OCI-M1 (cell line): ENCODE data around the gene TPD52L1.

Source experiments
- DNase-seq: peaks from one replicate; lab custom pipeline; 2025; lab: John Stamatoyannopoulos, UW

TPD52L1 gene

DNA sequence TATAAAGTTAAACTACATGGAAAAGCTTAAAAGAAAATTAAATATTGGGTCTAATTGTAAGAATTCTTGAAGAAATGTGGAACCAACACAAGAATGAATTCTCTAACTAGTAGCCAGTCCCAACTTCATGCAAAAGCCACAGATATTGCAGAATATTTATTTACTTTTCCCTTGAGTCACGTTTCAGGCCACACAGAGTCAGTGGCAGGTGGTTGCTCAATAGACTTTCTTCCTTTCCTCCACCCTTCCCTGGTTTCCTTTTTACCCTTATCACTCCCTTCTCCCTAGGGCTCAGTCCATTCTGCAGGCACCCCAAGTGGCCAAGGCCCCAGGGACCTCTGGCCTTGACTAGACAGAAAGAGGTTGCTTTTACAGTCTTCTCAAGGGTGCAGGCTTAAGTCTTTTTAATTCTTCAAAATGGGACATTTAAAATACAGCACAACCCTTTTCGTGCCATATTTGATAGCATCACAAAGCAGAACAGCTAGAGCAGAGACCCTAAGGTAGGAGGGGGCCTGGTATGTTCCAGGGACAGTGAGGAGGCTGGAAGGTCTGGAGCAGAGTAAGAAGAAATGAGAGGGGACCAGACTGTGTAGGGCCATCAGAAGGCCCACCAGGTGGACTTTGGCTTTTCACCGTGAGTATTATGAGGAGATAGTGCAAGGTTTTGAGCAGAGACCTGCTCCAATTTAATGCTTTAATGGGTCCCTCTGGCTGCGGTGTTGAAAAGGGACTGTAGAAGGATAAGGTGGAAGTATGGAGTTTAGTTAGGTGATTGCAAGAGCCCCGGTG, 83.2 kb downstream of the TPD52L1 start:
- peak; percentile 49 for DNase-seq

DNA sequence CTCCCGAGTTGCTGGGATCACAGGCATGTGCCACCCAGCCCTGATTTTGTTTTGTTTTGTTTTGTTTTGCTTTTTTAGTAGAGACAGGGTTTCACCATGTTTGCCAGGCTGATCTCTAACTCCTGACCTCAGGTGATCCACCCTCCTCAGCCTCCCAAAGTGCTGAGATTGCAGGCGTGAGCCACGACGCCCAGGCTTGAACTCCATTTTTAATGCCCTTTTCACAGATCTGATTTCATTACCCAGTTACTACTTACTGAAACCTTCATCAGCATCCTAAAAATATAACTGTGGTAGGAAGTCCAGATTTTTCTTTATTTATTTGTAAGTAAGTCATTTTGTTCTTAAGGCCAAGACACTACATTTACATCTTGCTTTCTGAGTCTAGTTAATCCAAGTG, 84.2 kb downstream of the TPD52L1 start:
- DNase-seq: no peak

DNA sequence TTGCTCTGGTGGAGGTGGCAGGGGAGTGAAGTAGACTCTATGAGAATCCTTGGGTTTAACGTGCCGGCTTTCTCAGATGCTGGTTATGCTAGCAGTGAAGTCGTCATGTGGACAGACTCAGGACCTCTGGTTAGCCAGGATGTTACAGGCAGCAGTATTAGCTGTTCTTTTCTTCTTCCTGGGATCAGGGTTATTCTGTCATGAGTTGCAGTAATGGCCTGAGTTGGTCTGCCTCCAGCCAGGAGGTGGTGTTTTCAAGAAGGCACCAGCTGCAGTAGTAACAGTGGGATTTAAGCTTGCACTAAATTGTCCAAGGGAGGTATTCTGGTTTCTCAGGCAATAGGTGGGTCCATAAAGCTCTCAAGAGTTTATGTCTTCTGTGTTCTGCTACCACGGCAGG, 91.5 kb downstream of the TPD52L1 start:
- no peak for DNase-seq

DNA sequence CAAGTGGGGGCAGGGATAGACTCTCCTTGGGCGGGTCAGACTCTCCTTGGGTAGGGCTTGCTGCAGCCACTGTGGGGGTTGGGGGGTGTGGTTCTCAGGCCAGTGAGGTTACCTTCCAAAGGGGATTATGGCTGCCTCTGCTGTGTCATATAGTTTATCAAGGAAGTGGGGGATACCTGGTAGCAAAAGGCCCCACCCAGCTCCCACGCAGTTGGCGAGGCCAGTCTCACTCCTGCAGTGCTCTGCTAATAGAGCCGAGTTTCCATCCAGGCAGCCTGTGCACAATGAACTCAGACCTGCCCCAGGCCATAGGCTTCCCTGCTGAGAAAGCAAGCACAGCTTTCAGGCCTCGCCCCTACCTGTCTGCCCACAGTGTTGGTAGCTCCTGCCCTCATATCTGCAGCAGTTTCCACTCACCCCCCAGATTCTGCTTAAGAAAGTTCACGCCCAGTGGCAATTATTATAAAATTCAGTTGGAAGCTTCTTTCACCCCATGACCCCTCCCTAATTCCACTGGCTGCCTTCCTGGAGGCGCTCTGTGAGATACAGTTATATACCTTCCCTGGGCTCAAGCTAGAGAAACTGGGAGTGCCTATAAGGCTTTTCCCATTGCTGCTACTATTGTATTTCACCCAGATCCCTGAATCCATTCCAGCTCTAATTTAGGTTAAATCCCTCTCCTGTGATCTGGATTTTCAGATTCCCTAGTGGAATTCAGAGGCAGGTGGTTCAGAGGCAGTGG, 92.1 kb downstream of the TPD52L1 start:
- DNase-seq: no peak

DNA sequence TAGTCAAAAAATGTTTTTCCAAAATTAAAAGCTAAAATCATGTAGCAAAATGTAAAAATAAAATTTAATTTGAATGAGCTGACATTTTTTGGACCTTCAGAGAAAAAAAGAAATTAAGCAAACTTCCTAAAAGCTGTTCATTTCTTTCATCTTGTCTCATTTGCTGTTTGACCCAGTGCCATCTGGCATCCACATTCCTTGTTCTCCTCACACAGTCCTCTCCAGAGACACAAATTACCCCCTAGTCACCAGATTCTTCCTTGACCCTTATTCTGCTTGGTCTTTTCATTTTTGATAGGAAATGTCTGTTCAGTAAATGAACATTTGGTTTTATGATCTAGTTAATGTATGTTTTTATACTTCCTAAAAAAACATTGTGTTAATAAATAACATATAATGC, 93.0 kb downstream of the TPD52L1 start:
- no peak for DNase-seq

DNA sequence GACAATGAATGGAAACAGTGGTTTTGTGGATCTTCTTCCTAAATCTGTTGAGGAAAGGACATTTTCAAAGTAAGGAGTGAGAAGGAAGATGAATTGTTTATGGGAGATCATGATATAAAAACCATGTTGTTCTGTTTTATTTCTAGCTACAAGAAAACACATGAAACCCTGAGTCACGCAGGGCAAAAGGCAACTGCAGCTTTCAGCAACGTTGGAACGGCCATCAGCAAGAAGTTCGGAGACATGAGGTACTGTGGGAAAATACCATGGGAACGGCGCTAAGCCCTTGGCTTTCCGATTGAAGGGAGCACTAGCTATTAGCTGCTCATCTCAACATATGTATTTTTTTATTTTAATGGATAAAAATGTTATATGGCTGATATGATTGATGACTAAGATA, 94.6 kb downstream of the TPD52L1 start:
- DNase-seq: no peak

DNA sequence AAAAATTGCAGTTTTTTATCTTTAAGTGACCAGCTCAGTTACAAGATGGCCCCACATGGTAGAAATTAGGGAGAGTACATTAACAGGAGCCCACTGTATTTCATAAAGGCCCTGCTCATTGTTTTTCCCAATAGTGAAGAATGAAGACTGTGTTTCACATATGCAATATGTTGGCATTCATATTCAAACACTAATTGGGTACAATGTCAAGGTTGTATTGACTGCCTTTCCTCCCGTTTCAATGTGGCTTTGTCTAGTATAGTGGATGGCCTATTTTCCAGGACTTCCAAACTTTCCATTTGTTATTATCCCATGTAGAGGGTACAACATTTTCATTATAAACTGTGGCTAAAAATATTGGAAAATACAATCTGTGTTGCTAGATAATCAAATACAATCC, 96.9 kb downstream of the TPD52L1 start:
- no peak for DNase-seq

DNA sequence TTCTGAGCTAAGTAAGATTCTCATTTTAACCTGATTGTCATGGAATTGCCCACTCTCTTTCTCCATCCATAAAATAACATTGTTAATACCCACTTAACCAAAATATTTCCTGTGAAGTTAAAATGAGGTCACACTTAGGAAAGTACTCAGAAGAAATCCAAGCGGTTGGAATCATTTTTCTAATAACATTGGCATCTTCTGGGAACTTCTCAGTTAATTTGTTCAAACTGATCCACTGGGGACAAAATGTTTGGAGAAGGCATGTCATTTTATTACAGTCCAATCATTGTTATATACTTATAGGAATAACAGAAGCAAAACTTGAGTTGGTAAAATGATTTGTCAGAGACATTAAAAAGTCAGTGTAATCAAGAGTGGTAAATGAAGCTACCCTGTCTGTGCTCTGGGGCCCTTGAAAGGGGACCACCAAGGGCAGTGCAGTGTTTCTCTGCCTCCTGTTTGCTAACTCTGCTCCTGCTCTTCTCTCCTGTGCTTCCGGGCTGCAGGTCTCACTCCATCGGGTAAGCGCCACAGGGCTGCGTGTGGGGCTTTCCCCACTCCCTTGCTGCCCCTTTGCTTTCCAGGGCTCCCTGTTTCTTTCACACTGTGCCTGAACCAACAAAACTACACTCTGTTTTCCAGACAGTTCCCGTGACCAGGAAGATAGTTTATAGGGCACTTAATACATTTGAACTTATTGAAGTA, 98.1 kb downstream of the TPD52L1 start:
- DNase-seq: no peak

DNA sequence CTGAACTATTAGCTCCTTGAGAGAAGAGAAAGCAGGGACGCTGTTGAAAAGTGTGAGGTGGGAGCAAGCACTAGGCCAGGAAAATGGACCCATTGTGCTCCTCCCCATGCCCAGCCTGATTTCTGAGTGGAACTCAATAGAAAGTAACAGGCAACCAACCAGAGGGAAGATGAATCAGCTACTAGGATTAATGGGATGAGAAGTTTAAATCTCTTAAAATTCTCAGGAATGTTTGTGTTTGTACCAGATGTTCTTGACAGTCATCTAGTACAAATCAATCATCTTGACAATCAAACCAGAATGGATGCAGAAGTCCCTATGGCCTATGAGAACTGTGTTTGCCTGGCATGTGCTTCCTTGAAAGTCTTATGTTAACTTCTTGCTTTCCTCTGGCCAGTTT, 99.3 kb downstream of the TPD52L1 start:
- no peak for DNase-seq

DNA sequence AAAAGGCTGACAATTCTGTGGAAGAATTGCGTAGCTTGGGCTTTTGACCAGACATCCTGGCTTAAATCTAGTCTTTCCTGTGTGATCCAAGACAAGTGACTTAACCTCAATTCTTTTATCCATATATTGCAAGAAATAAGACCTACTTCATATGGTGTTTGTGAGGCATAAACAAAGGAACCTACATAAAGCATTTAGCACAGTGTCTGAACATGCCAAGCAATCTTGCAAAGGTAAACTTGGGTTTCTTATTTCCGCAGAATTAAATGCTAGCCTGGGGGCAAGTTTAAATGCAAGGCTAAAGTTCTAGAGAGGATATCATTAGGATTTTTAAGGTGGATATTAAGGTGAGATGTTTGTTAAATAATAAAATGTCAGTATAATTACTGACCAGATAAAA, 100.3 kb downstream of the TPD52L1 start:
- DNase-seq: no peak

DNA sequence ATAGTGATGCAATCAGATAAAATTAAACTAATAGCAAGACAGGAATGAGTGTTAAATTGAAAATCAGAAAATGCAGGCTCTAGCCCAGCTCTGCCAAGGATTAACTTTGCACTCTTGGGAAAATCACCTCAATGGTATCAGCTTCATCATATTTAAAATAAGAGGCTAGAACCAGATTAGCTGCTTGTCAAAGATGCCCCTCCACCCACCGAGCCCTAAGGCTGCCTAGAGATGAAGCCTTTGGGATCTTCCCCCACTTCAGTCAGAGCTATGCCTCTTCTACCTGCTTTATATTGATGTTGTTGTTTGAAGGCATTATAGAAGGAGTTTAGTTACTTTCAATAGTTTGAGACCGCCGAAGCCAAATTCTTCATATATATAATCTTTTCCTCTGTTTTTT, 100.7 kb downstream of the TPD52L1 start:
- DNase-seq: no peak

DNA sequence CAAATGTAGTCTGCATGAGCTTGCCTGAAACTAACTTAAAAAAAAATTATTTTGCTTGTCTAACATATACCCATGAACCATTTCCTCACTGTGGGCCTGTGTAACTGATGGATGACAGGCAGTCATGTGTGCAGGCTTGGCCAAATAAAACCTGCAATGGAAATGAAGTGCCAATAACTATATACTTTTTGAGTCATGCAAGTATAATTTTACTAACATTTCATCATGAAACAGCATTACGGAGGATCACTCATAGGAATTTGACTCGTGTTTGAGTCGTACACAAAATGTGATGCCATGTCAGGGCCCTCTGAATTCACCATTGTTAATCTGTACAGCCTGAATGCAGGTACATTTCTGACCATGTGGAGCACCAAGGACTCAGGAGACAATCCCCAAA, 101.6 kb downstream of the TPD52L1 start:
- no peak for DNase-seq

DNA sequence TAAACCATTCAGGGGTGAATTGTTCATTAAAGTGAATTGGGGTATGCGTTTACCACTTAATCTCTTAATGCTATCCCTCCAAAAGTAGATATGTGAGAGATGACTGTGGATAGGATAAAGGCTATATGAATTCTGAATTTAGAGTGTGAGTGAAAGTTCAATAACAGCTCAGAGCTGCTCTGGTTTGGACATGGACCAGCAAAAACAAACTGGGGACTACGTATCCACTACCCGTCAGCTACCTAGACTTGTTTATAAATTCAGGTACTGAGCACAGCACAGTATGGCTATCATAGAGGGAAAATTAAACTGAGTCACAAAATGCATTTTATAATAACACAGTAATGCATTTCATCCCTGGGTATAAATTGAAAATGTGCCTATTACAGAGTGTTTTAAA, 103.8 kb downstream of the TPD52L1 start:
- no peak for DNase-seq

DNA sequence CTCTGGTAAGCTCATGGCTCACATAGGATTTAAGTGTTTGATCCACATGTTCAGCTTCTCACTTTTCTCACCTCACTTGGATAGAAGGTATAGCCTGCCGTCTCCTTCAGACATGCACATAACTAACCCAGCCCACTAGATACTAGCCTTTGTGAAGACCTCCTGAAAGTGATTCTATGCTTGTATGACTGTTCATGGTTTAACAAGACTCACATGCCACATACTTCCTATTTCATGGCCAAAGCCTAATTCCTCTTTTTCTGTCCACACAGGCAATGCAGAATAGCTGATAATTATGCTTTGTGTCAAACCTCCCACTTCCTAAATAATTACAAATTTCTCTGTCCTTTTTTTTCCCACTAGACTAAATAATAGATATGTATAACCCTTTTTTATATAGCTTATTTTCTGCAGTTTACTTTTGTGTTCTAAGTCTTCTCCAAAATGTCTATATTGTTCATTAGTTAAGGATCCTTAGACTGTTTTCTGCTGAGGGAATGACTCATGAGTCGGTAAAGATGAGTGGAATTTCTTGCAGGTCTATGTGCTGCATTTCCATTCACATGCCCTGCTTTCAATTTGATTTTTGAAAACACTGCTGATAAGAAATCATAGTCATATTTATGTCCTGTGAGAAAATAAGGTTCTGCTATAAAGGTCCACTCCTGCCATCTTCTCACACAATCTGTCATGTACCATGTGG, 105.2 kb downstream of the TPD52L1 start:
- DNase-seq: peak; percentile 70

DNA sequence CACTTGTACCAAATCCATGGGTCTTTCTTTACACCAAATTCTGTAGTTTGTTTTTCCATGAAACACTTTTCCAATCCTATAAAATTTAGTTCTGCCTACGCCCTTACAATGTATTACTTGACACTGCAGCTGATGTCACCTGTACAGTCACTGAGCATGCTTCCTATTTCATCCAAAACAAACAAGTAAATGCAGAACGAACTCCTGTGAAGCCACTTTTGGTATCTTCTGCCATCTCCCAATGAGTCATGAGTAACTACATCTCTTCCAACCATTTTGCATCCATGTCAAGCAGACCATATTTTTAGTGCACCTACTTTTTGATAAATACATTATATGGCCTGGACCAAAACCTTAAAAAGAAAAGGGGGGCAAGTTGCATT, 105.8 kb downstream of the TPD52L1 start:
- no peak for DNase-seq

DNA sequence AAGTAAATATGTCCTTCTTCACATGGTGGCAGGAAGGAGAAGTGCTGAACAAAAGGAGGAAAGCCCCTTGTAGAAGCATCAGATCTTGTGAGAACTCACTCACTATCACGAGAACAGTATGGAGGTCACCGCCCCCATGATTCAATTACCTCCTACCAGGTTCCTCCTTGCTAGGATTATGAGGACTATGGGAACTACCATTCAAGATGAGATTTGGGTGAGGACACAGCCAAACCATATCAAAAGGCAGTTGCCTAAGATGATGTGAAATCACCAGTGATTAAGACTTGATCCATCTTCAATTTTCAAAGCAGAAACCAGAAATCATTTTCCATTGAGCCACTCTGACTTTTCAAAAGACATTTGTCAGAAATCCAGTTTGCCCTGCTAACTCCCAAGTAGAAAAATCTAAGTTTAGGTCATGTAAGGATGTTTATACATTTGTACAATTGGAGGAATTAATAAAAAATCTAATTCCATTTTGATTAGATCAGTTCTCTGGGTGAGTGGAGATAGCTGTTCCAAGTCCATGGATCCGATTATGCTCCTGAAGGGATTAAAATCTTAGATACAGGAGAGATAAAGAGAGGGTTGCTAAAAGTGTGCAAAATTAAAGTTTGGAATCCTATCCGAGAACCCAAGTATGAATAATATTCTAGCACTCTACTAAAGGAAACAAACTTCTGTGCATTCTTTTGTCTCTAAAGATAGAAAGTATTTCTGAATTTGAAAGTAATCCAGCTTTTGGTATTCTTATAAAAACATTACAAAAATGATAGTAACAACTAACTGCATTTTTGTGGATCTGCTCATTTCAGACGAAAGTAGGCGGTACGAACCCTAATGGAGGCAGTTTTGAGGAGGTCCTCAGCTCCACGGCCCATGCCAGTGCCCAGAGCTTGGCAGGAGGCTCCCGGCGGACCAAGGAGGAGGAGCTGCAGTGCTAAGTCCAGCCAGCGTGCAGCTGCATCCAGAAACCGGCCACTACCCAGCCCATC, 108.7 kb downstream of the TPD52L1 start:
- peak; percentile 25 for DNase-seq

DNA sequence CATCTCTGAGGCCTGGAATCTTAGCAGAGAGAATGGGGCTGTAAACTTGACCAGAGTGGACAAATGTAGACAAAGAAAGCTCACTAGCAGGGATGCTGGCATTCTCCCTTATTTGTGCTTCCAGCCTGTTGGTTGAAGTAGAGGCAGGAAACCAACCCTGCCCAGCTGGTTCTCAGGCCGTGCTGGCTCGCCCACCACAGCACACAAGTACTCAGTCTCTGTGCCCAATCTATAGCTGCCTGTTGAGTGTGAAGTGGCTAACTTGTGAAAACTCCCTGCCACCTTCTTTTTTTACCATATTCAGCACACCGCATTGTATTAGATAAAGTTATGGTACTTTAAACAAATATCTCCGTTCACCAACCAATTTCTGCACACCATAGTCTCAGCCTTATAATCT, 110.9 kb downstream of the TPD52L1 start:
- DNase-seq: no peak

DNA sequence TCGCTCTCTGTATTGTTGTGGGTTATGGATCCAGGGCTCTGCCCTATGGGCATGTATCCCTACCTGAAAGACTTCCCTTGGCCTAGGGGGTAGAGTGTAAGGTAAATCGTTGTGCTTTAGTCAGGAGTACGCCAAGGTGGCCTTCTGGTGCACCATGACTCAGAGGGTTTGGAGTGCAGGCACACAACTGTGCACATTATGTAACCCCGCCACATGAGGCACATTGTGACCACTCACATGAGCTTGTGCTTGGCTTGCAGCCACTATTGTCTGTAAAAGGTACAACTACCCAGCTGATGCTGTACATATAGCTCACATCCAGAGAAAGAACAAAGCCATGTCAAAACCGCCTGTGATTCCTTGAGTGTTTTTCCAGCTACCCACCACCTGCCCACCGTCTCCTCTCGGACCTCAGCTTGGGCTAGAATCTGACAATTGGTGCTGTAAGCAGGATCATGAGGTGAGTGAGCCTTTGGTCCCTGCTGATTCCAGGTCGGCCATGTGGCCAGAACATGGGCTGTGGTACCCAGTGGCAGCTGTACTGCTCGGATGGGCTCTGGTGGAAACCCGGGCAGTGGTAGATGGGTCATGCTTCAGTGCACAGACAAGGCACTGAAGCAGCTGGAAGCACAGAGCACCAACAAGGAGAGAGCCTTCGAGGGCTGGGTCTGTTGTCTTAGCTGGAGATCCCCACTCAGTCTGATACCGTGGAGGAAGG, 114.4 kb downstream of the TPD52L1 start:
- DNase-seq: no peak

DNA sequence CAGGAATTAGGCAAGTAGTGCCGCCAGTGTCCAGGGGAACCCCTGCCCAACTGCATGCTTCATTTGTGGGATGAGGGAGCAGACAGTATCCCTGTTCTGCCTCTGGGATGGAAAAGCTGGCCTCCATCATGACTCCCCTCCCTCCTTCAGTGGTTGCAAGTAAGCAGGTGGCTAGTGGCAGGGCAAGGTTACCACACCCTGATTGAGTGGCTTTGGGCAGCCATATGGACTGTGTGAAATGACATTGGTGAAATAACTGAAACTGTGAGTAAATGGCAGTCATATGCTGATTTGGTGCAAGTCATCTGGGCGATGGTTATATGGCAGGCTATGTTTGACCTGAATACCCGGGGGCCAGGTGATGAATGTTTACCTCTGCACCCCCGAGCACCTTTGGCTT, 115.2 kb downstream of the TPD52L1 start:
- DNase-seq: no peak

DNA sequence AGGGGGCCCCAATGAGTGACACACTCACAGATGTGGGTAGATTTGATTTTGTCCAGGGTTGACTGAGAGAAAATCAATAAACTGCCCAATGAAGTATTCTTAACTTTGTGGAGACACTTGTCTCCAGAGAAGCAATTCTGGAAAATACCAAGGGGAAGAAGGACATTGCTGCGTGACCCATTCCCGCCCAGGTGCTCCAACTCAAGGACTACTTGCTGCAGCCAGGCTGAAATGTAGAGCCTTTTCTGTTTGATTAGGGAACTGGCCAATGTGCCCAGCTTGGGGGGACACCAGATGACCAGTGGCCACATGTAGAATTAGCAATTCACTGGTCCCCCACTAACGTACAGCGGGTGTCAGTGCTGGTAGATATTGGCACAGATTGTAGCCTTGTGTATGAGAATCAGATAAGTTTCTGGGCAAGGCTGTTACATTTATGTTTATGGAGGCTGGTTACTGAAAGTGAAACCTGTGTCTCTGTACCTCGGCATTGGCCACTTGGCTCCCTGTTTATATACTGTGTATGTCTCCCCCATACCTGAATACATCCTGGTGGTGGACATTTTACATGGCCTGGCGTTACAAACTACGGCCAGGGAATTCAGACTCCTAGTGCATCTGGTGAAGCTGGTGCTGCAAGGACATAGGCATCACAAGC, 115.9 kb downstream of the TPD52L1 start:
- DNase-seq: no peak
